Activated CD4-positive, CD25-positive, alpha-beta regulatory T cell (primary cell): ENCODE data around the gene REXO1.

Source experiments
- DNase-seq, 4 experiments: peaks; one replicate each; lab custom pipeline; 2025; lab: John Stamatoyannopoulos, UW

Gene REXO1

DNA sequence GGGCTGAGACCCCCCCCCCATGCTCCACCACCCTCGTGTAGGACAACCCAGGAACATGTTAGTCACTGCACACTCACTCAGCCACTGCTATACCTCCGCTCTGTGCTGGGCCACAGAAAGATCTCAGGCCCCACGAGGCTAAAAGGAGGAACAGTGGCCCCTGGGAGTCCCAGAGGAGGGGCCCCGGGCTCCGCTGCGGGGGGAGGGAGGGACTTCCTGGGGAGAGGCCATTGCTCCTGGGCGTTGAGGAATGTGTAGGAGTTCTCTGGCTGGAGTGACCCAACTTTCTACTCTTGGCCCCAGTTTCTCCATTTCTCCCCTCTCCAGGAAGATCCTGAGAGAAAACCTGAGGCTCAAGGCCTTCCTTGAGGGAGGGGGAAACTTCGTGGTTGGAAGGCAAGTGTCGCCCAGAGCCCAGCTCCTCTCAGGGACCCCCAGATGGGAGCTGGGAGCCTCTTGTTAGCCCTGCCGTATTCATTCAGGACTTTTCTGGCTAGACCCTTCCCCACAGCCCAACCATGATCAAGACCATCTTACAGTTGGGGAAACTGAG lies 81.4 kb downstream of the REXO1 start:
- DNase-seq, result no peak

DNA sequence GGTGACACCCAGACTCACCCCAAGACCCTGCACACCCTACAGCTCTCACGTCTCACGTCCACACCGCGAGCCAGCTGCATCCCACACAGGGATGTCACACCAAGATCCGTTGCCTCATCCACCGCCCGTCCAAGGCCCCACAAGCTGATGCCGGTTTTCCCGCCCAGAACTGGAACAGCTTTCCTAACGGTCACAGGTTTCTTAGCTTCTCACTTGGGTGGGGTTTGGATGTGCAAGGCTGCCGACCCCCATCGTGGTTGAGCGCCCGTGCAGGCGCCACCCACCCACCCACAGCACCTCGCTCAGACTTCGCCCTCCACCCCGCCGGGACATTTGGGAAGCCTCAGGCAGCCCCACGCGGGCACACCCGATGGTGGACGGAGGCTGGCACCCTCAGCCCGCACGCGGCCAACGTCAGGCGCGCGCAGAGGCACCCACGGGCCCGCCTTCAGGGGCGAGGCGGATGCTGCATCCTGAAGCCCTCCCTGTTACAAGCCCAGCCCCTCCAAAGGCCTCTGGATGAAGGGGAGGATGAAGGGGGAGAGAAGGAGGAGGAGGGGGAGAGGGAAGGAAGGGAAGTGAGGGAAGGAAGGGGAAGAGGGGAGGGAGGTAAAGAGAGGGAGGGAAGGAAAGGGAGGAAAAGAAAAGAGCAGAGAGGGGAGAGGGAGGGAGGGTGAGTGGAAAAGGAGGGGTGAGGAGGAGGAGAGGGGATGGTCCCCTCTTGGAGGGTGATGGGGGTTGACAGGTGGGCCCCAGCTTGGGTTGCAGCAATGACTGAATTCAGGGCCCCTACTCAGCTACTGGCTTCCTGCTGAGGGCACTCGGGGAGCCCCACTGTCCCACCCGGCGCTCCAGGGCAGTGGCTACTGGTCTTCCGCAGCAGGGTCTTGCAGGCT lies 82.1 kb downstream of the REXO1 start:
- no peak for DNase-seq
